KMS-11 (cell line): ENCODE measurements around the gene RAB11FIP3.
"Not testable (repeated sequence)": the region's sequence is repeated elsewhere in the genome, so short reads cannot be mapped to it uniquely, and the experiment has no call there.

Experiments used
- H2AFZ ChIP-seq: fragments of 200-600 bp; sonication (generic); 2 replicates; pipeline ENCODE4 v1.6.1; 2016; ENCODE audit warnings: antibody characterized with exemption, mixed run types, low read depth
- H3K27ac ChIP-seq: fragments of 200-600 bp; sonication (generic); 2 replicates; pipeline ENCODE4 v1.6.1; 2016; ENCODE audit warnings: mild to moderate bottlenecking, mixed run types
- H3K27me3 ChIP-seq: fragments of 200-600 bp; sonication (generic); 2 replicates; pipeline ENCODE4 v1.6.1; 2017; ENCODE audit warnings: mild to moderate bottlenecking, low read depth, mixed run types, moderate library complexity; ENCODE audit not compliant: insufficient read depth
- H3K36me3 ChIP-seq: fragments of 200-600 bp; sonication (generic); 2 replicates; pipeline ENCODE4 v1.6.1; 2017; ENCODE audit warnings: mild to moderate bottlenecking, mixed run types; ENCODE audit not compliant: insufficient read depth
- H3K4me1 ChIP-seq: fragments of 200-600 bp; sonication (generic); 2 replicates; pipeline ENCODE4 v1.6.1; 2016; ENCODE audit warnings: mild to moderate bottlenecking, low read depth, mixed run types; ENCODE audit not compliant: poor library complexity, severe bottlenecking
- H3K4me2 ChIP-seq: fragments of 200-600 bp; sonication (generic); 2 replicates; pipeline ENCODE4 v1.7.0; 2016; ENCODE audit warnings: mild to moderate bottlenecking, mixed run types
- H3K4me3 ChIP-seq: fragments of 200-600 bp; sonication (generic); IDR thresholded peaks from 2 replicates; pipeline ENCODE4 v1.6.1; 2017; ENCODE audit warnings: low read depth, low read length, mixed read lengths; ENCODE audit not compliant: insufficient read depth
- H3K79me2 ChIP-seq: fragments of 200-600 bp; sonication (generic); 2 replicates; pipeline ENCODE4 v1.6.1; 2016; ENCODE audit warnings: low read depth, mixed run types; ENCODE audit not compliant: insufficient read depth
- H3K9ac ChIP-seq: fragments of 200-600 bp; sonication (generic); 2 replicates; pipeline ENCODE4 v1.6.1; 2016; ENCODE audit warnings: mild to moderate bottlenecking, mixed run types
- H4K20me1 ChIP-seq: fragments of 200-600 bp; sonication (generic); 2 replicates; pipeline ENCODE4 v1.6.1; 2016; ENCODE audit warnings: mild to moderate bottlenecking, mixed run types; ENCODE audit not compliant: insufficient read depth
- TF ChIP-seq, protein P1 (sequence below): fragments of 200-600 bp; sonication (generic); conservative IDR thresholded peaks from 2 replicates; pipeline ENCODE4 v1.6.1; 2017; ENCODE audit warnings: low read depth, mild to moderate bottlenecking, antibody characterized with exemption, low read length, moderate library complexity, mixed read lengths

RAB11FIP3 gene

DNA sequence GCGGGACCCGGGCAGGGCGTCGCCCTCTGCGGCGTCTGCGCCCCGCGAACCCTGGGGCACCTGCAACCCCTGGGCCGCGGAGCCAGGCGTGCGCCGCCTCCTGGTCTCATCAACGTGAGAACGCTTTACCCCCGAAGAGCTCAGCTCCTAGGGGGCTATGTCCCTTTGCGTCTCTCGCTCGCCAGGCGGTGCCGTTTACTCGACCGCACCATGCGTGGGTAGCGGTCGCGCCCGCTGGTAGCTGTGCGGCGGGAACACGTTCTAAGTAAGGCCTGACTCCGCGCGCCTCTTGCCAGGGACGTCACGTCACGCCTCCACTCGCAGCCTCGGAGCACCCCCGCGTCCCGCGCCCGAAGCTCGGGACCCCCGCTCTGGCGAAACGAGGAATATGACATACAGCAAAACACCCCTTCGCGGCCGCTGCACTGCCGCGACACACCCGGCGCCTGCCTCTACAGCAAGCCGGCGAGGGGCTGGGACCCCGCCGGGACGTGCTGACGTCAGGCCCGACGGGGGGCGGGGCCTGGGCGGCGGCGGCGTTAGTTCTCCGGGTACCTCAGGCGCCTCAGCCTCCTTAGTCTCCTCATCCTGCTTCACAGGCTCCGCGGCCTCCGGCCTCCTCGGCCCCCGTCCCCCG is at the start of gene RAB11FIP3:
RAB11FIP3 (plus strand) TSS at position 568 of the 637 bp plus-strand sequence. CDS start 358 bp downstream, outside the sequence.
- no peaks in the 10 kb centered on the region for H3K36me3 ChIP-seq
- peaks cover 21% of the 10 kb centered on the region for H3K4me1 ChIP-seq
- H3K4me3 ChIP-seq = no peak within 1 kb of the TSS
- 0 out of 2 replicates have a peak within 1 kb of the TSS, but pooled peaks have one; percentile 8 for H3K27ac ChIP-seq
- TF ChIP-seq, protein P1, sequence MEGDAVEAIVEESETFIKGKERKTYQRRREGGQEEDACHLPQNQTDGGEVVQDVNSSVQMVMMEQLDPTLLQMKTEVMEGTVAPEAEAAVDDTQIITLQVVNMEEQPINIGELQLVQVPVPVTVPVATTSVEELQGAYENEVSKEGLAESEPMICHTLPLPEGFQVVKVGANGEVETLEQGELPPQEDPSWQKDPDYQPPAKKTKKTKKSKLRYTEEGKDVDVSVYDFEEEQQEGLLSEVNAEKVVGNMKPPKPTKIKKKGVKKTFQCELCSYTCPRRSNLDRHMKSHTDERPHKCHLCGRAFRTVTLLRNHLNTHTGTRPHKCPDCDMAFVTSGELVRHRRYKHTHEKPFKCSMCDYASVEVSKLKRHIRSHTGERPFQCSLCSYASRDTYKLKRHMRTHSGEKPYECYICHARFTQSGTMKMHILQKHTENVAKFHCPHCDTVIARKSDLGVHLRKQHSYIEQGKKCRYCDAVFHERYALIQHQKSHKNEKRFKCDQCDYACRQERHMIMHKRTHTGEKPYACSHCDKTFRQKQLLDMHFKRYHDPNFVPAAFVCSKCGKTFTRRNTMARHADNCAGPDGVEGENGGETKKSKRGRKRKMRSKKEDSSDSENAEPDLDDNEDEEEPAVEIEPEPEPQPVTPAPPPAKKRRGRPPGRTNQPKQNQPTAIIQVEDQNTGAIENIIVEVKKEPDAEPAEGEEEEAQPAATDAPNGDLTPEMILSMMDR = no peak
- H3K9ac ChIP-seq = peak within 1 kb of the TSS; percentile 52; the same call in 1 of the 2 replicates
- peaks cover 5% of the 10 kb centered on the region; the same call in 1 of the 2 replicates for H3K27me3 ChIP-seq
- H3K79me2 ChIP-seq = peaks cover 15% of the 10 kb centered on the region; the same call in 1 of the 2 replicates
- H2AFZ ChIP-seq = peak within 1 kb of the TSS; percentile 97
- H3K4me2 ChIP-seq = peak within 1 kb of the TSS; percentile 96
- no peaks in the 10 kb centered on the region for H4K20me1 ChIP-seq

GRCh38 chr16:375927-376816 is 49.3 kb upstream of the RAB11FIP3 start:
- no peak overlapping the region for H3K4me3 ChIP-seq
- no peaks in the 10 kb centered on the region for H3K27me3 ChIP-seq
- no peak overlapping the region for H3K27ac ChIP-seq
- no peak overlapping the region for H3K9ac ChIP-seq
- H3K36me3 ChIP-seq = no peaks in the 10 kb centered on the region
- no peak overlapping the region for H2AFZ ChIP-seq
- H3K4me2 ChIP-seq = no peak overlapping the region
- peaks cover 8% of the 10 kb centered on the region for H3K4me1 ChIP-seq
- TF ChIP-seq, protein P1 = no peak
- H4K20me1 ChIP-seq = no peaks in the 10 kb centered on the region
- H3K79me2 ChIP-seq = no peaks in the 10 kb centered on the region; the same call in 1 of the 2 replicates

- Histone ChIP-seq H3K9ac (no peak overlapping the region), H3K79me2 (no peaks in the 10 kb centered on the region; the same call in 1 of the 2 replicates), H4K20me1 (no peaks in the 10 kb centered on the region), H3K36me3 (no peaks in the 10 kb centered on the region), H3K4me2 (no peak overlapping the region), H2AFZ (no peak overlapping the region), H3K27me3 (no peaks in the 10 kb centered on the region), H3K4me3 (no peak overlapping the region), H3K27ac (no peak overlapping the region), H3K4me1 (peaks cover 7% of the 10 kb centered on the region)
- TF ChIP-seq, protein P1 = no peak
These were observed 48.5 kb upstream of the RAB11FIP3 start for GRCh38 chr16:376817-377418.

GRCh38 chr16:377419-377951 is 48.0 kb upstream of the RAB11FIP3 start:
- Histone ChIP-seq H2AFZ (no peak overlapping the region), H3K36me3 (no peaks in the 10 kb centered on the region), H3K79me2 (no peaks in the 10 kb centered on the region; the same call in 1 of the 2 replicates), H3K27ac (no peak overlapping the region), H3K27me3 (no peaks in the 10 kb centered on the region), H3K4me2 (no peak overlapping the region), H3K9ac (no peak overlapping the region), H4K20me1 (no peaks in the 10 kb centered on the region), H3K4me1 (peaks cover 8% of the 10 kb centered on the region), H3K4me3 (no peak overlapping the region)
- TF ChIP-seq, protein P1 = no peak

- peaks cover 15% of the 10 kb centered on the region for H3K4me1 ChIP-seq
- H2AFZ ChIP-seq, H3K79me2 ChIP-seq, H4K20me1 ChIP-seq, H3K4me3 ChIP-seq, H3K36me3 ChIP-seq, H3K4me2 ChIP-seq, H3K27me3 ChIP-seq, H3K9ac ChIP-seq, H3K27ac ChIP-seq: not testable (repeated sequence)
These were observed 47.2 kb upstream of the RAB11FIP3 start for GRCh38 chr16:378113-378820.
